Tibial nerve (tissue), 3 donors: Measurements from ENCODE around the gene ASIC1.

Experiments
- POLR2A ChIP-seq, 2 donors: fragments of 450-650 bp; IDR thresholded peaks; one replicate each; pipeline ENCODE4 v1.6.1; 2017; ENCODE audit warnings: antibody characterized with exemption in 2 of 2, mild to moderate bottlenecking in 2 of 2, moderate library complexity in 2 of 2
- TF ChIP-seq, protein P1 (sequence below), 5 experiments: fragments of 200-600 bp in 3 of 5; fragments of 450-650 bp in 2 of 5; sonication (generic) in 3 of 5; IDR thresholded peaks; one replicate each; pipeline ENCODE4 v1.5.1; 2016 to 2019; ENCODE audit warnings: antibody characterized with exemption in 5 of 5, mild to moderate bottlenecking in 3 of 5, moderate library complexity in 2 of 5

DNA sequence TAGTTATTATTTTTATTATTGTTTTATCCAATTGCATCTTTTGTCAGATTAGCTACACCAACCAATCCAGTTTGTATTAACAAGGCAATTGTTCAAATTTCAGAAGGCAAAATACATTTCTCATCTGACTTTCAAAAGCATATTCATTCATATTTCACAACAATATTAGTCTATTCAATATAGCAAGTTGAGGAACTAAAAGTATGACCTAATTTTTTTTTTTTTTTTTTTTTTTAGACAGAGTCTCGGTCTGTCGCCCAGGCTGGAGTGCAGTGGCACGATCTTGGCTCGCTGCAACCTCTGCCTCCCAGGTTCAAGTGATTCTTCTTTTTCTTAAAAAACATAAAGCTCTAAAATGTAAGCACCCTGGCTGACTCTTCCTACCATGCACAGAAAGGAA lies 71.9 kb downstream of the ASIC1 start:
- TF ChIP-seq, protein P1, sequence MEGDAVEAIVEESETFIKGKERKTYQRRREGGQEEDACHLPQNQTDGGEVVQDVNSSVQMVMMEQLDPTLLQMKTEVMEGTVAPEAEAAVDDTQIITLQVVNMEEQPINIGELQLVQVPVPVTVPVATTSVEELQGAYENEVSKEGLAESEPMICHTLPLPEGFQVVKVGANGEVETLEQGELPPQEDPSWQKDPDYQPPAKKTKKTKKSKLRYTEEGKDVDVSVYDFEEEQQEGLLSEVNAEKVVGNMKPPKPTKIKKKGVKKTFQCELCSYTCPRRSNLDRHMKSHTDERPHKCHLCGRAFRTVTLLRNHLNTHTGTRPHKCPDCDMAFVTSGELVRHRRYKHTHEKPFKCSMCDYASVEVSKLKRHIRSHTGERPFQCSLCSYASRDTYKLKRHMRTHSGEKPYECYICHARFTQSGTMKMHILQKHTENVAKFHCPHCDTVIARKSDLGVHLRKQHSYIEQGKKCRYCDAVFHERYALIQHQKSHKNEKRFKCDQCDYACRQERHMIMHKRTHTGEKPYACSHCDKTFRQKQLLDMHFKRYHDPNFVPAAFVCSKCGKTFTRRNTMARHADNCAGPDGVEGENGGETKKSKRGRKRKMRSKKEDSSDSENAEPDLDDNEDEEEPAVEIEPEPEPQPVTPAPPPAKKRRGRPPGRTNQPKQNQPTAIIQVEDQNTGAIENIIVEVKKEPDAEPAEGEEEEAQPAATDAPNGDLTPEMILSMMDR (IDR thresholded peaks at IDR 0.05), result no peak
- TF ChIP-seq POLR2A (IDR thresholded peaks at IDR 0.05), result no peak
